PFSK-1 (cell line): Measurements from ENCODE around the gene TRRAP.

Source experiments
- FOXP2 ChIP-seq: optimal IDR thresholded peaks from 2 replicates; pipeline ENCODE3; 2011; ENCODE audit warnings: borderline replicate concordance, control low read depth, inconsistent platforms; ENCODE audit not compliant: insufficient read depth; ENCODE audit errors: extremely low read length, extremely low read depth
- POLR2AphosphoS5 ChIP-seq: IDR thresholded peaks from 2 replicates; pipeline ENCODE4 v1.6.1; 2012; ENCODE audit warnings: low read depth, mild to moderate bottlenecking, control low read depth, low read length, moderate library complexity
- SIN3A ChIP-seq: IDR thresholded peaks from 2 replicates; pipeline ENCODE4 v1.6.1; 2012; ENCODE audit warnings: mild to moderate bottlenecking, low read length, moderate library complexity, borderline replicate concordance; ENCODE audit not compliant: insufficient read depth
- TAF1 ChIP-seq: IDR thresholded peaks from 2 replicates; pipeline ENCODE4 v1.6.1; 2012; ENCODE audit warnings: low read length, control low read depth, borderline replicate concordance; ENCODE audit not compliant: insufficient read depth
- TF ChIP-seq, protein P1 (sequence below), 2 experiments: IDR thresholded peaks; 2 replicates each; pipeline versions ENCODE4 v1.6.1 to v1.8.0; 2011 to 2012; ENCODE audit warnings: low read depth in 2 of 2, low read length in 2 of 2, control low read depth in 1 of 2, inconsistent platforms in 1 of 2, mild to moderate bottlenecking in 1 of 2, moderate library complexity in 1 of 2; ENCODE audit not compliant: insufficient read depth in 1 of 2

The TRRAP gene

GRCh38 chr7:98978672-98979071, 100.3 kb downstream of the TRRAP start:
- no peak for TF ChIP-seq FOXP2
- TF ChIP-seq POLR2AphosphoS5, result no peak
- no peak for TF ChIP-seq TAF1

DNA sequence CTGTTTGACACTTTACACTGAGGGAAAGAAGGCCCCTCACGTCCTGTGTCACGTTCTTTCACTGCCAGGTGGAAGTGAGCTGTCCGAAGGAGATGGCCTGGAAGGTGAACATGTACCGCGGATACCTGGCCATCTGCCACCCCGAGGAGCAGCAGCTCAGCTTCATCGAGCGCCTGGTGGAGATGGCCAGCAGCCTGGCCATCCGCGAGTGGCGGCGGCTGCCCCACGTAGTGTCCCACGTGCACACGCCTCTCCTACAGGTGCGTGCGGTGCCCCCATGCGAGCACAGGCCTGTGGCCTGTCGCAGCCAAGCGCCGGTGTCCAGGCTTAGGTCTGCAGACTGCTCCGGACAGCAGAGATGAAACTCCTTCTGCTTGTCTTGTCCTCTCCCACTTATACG, 103.4 kb downstream of the TRRAP start:
- no peak for TF ChIP-seq POLR2AphosphoS5
- TF ChIP-seq, protein P1, sequence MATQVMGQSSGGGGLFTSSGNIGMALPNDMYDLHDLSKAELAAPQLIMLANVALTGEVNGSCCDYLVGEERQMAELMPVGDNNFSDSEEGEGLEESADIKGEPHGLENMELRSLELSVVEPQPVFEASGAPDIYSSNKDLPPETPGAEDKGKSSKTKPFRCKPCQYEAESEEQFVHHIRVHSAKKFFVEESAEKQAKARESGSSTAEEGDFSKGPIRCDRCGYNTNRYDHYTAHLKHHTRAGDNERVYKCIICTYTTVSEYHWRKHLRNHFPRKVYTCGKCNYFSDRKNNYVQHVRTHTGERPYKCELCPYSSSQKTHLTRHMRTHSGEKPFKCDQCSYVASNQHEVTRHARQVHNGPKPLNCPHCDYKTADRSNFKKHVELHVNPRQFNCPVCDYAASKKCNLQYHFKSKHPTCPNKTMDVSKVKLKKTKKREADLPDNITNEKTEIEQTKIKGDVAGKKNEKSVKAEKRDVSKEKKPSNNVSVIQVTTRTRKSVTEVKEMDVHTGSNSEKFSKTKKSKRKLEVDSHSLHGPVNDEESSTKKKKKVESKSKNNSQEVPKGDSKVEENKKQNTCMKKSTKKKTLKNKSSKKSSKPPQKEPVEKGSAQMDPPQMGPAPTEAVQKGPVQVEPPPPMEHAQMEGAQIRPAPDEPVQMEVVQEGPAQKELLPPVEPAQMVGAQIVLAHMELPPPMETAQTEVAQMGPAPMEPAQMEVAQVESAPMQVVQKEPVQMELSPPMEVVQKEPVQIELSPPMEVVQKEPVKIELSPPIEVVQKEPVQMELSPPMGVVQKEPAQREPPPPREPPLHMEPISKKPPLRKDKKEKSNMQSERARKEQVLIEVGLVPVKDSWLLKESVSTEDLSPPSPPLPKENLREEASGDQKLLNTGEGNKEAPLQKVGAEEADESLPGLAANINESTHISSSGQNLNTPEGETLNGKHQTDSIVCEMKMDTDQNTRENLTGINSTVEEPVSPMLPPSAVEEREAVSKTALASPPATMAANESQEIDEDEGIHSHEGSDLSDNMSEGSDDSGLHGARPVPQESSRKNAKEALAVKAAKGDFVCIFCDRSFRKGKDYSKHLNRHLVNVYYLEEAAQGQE (IDR thresholded peaks at IDR 0.05; ENCODE audit: insufficient read depth in 1 of 2, low read depth in 2 of 2, low read length in 2 of 2), result no peak
- TF ChIP-seq SIN3A, result no peak
- TF ChIP-seq TAF1, result no peak
- TF ChIP-seq FOXP2, result no peak

DNA sequence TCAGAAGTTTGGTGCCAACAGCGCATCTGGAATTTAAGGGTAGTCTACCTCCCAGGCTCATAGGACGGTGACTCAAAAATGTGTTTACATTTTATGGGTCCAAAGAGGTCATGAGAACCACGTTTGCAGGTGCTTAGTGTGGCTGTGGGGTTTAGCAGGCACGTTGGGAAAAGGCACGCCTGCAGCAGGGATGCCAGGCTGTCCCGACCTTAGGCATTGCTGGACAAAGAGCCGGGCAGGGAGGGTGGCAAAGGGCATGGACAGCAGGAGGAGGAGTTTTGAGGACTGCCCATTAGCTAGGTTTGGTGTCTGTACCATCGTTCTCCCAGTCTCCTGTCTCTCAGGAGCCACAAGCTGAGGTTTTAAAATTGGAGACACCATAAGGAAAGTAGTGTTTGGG, 104.4 kb downstream of the TRRAP start:
- TF ChIP-seq FOXP2 (no peak), SIN3A (no peak)
- TF ChIP-seq, protein P1 (IDR thresholded peaks at IDR 0.05; ENCODE audit: insufficient read depth in 1 of 2, low read depth in 2 of 2, low read length in 2 of 2), result no peak

DNA sequence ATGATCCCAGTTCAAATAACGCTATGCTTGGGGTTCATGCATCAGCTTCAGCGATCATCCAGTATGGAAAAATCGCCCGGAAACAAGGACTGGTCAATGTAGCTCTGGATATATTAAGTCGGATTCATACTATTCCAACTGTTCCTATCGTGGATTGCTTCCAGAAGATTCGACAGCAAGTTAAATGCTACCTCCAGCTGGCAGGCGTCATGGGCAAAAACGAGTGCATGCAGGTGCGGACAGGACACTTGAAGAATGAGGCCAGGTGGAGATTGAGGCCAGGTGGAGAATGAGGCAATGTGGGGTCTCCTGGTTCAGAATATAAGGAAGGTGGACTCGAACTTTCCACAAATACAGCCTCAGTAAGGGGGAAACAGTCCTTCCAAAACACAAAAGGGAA, 105.8 kb downstream of the TRRAP start:
- TF ChIP-seq TAF1 (no peak), FOXP2 (no peak), SIN3A (no peak), POLR2AphosphoS5 (no peak)
- TF ChIP-seq, protein P1 (IDR thresholded peaks at IDR 0.05; ENCODE audit: insufficient read depth in 1 of 2, low read depth in 2 of 2, low read length in 2 of 2), result no peak

- TF ChIP-seq SIN3A, result no peak
- no peak for TF ChIP-seq TAF1
- TF ChIP-seq, protein P1 (IDR thresholded peaks at IDR 0.05; ENCODE audit: insufficient read depth in 1 of 2, low read depth in 2 of 2, low read length in 2 of 2), result no peak
- TF ChIP-seq FOXP2, result no peak
- TF ChIP-seq POLR2AphosphoS5, result no peak
These were observed 107.1 kb downstream of the TRRAP start for GRCh38 chr7:98985406-98985805.
